GF-D8 (cell line): ENCODE data around the gene NDUFS6.
"Not testable (repeated sequence)": the region's sequence is repeated elsewhere in the genome, so short reads cannot be mapped to it uniquely, and the experiment has no call there.

Experiments used
- DNase-seq: peaks from one replicate; lab custom pipeline; 2025; lab: John Stamatoyannopoulos, UW

The NDUFS6 gene

DNA sequence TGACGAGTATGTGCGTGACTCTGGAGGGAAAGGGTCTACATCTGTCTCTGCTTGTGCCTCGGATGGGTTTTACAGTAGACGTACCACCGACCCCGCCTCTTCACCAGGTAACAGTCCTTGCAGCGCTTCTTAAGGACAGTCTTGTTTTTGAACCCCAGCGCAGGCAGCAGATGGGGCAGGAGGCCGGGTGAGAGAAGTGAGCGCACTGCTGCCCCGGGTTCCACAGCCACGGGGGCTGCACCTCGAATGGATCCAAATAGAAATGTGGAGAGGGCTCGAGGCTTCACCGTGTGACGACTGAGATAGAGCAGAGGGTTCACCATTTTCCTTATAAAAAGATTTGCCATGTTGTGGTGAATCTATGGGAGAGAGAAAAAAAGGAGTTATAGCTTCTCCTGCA, 2.6 kb upstream of the NDUFS6 start:
- DNase-seq: not testable (repeated sequence)

DNA sequence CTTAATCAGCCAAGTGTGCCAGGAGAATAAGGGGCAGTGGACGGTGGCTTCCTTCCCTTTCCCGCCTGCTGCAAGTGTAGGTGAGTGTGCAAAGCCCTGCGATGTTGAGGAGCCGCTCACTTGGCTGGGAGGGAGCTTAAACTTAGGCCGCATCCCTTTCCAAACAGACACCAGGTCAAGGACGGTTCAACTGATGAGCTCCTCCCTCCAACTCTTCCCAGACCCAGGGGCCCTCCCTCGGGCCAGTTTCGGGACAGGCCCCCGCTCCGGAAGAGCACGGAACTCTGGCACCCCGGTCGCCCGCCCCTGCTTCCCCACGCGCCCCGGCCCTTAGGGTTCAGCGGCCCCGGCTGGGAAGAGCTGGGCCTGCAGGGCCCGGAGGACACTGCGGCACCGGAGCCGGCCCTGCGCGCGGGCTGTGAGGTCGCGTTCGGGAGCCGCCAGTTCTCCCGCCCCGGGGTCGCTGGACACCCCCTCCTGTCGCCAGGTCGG, 2.1 kb upstream of the NDUFS6 start:
- peak; percentile 16 for DNase-seq

- DNase-seq: peak; percentile 69
Measured at GRCh38 chr5:1799602-1800471, 1.4 kb upstream of the NDUFS6 start, which contains the start of gene MRPL36. Gene MRPL36, minus strand, starts transcription at chr5:1799837. Its CDS starts 902 bp downstream, at chr5:1798935.

DNA sequence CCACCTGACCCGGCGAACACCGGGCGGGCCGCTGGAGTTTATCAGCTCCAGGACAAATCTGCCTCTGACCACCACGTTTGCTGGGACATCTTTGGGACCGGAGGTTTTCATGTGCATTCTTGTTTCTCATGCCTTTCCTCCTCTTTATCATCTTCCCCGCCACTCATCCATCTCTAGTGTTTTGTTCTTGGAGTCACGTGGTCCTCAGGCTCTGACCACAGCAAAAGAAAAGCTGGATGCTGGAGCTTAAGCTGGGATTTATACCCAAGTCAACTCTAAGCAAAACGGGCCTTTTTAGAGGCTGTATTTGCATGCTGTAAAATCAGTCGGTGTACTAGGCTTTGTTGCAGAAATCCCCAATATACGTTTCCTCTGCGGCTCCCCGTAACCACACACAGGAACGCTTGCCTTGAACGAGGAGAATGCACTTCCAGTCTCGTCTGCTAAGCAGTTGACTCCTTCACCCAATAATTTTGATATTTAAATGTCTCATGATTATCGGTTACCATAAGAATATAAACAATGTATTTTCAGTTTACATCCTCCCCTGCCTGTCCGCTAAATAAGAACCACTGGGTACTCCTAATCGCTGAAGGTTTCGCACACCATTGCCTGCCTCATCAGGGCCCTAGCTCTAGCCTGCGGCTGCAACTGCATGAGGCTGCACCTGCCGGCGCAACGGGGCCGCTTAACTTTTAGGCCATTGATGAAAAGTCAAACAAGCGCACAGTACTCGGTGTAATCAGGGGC, 560 bp upstream of the NDUFS6 start:
- DNase-seq: no peak

DNA sequence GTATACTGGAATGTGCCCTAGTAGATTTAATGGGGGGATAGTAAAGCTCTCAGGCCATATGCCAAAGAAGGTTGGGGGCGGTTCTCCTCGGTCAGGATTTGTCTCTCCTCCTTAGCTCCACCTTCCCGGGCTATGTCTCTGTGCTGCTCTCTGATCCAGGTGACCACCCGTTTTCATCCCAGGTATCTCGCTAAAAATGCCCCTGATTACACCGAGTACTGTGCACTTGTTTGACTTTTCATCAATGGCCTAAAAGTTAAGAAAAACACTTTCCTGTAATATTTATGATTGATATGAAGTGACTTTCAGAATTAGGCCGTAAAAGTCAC, 724 bp downstream of the NDUFS6 start:
- no peak for DNase-seq

DNA sequence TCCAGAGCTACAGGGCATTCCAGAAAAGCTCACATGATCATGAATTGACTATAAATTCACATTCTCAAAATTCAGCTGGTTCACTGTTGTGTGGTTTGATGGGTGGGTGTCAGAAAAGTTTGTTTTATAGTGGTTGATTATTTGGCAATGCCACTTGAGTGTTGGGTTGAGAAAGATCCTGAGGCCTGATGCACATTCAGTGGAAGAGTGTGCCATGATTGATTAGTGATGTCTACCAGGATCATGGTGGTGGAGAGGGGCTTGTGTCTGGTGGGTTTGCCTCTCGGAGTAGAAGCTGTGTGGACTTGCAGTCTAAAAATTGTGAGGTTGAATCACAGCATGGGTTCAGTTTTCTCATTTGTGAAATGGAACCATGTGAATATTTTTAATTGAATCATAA, 2.0 kb downstream of the NDUFS6 start:
- no peak for DNase-seq

DNA sequence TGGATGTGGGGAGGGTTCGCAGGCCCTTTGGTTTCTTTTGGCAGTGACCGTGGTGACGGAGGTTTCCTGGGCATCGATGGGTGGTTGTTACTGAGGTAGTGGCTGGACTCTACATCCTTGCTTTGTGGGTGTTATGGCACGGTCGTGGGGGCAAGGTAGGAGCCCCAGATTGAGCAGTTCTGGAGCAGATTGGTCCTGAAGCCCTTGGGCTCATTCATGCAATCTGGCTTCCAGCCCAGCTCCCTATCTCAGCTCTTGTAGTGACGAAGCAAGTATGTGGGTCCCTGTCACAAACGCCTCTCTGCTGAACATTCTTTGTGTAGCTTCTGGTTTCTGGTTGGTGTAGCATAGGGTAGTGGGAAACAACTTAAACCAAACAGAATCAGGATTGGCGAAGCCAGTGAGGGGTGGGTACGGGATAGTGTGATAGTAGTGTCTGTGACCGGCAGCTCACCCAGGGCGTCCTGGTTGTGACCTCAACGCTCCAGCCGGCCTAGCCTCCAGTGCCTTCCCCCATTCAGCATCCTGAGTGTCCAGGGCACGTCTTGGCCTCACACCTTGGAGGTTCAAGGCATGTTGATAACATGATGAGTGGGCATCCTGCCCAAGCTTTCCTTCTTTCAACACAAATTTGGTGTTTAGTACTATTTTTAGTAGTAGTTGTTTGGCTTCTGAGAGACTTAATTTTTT, 2.9 kb downstream of the NDUFS6 start:
- no peak for DNase-seq

GRCh38 chr5:1805326-1805725, 4.1 kb downstream of the NDUFS6 start:
- DNase-seq: no peak

GRCh38 chr5:1805736-1806135, 4.5 kb downstream of the NDUFS6 start:
- DNase-seq: no peak

DNA sequence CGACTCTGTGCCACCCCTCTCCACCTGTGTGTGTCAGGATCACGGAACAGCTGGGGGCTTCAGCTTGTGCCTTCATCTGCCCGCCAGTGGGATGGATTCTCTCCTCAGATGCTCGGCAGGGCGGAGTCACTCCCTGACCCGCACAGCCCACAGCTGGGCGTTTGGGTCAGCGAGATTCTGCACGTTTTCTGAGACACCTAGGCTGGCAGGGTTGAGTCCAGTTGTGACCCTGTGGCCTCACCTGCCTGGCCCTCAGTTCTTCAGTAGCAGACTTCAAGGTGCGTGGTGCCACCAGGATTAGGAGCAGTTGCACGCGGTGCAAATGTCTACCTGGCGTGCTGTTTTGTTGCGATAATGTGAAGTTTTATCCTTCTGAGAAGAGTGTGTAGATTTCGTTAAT, 5.0 kb downstream of the NDUFS6 start:
- DNase-seq: no peak

- no peak for DNase-seq
Measured at GRCh38 chr5:1806974-1807373, 5.8 kb downstream of the NDUFS6 start.

- no peak for DNase-seq
Measured at GRCh38 chr5:1807451-1808185, 6.4 kb downstream of the NDUFS6 start.

DNA sequence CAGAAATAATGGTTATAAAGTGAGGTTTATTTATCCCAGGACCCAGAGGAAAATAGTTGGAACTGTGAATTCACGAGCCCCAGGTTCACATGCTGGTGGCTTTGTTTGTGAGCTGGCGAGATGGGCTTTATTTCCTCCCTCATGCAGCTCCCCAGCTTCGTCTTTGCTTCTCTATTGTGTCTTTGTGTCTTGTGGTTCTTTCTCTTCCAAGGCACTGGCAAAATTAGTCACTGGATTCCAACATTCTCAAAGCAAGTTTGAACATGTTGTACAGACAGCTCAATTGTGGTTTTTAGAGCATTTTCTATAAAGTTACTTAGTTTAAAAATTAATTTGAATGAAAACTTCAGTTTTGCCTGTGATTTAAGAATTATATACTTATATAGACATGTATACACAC, 7.2 kb downstream of the NDUFS6 start:
- no peak for DNase-seq

DNA sequence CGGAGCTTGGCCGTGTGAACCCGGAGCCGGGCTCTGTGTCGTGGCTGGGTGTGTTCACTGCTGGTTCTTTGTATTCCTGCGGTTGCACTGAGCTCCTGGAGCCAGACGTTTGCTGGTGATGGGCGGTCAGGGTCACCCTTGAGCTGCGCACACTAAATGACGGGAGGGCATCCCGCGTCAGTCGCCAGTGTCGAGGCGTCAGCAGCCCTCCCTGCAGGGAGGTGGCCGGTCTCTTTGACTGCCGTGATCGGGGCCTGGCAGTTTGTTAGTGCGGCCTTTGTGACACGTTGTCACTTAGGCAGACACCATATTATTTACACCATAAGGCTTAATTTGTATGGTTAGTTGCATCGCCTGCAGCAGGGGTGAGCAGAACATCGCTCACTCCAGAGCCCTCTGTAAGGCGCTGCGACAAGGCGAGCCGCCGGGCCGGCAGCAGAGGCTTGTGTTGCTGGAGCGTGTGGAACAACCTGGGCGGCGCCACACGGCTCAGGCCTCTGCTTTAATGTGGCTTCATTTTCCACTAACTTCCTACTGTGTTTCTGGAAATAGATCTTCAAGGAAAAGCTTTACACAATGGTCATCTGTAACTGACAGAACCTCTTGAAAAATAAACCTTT, 8.3 kb downstream of the NDUFS6 start:
- no peak for DNase-seq

DNA sequence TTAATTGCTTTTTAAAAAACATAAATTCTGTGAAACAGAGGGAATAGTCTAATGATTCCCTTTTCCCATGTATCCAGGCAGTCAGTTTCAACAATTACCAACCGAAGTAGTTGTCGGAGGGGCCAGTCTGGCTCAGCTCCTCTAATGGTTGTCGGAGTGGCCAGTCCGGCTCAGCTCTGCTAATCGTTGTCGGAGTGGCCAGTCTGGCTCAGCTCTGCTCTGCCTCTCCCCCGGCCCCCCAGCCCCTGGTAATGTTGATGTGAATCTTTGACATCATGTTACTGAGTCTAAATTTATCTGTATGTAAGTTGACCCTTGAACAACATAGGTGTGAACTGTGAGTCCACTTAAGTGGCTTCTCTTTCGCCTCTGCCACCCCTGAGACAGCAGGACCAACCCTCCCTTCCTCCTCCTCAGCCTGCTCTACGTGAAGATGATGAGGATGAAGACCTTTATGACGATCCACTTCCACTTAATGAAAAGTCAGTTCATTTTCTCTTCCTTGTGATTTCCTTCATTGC, 9.4 kb downstream of the NDUFS6 start:
- DNase-seq: no peak

GRCh38 chr5:1814183-1815020, 13.2 kb downstream of the NDUFS6 start:
- DNase-seq: no peak

DNA sequence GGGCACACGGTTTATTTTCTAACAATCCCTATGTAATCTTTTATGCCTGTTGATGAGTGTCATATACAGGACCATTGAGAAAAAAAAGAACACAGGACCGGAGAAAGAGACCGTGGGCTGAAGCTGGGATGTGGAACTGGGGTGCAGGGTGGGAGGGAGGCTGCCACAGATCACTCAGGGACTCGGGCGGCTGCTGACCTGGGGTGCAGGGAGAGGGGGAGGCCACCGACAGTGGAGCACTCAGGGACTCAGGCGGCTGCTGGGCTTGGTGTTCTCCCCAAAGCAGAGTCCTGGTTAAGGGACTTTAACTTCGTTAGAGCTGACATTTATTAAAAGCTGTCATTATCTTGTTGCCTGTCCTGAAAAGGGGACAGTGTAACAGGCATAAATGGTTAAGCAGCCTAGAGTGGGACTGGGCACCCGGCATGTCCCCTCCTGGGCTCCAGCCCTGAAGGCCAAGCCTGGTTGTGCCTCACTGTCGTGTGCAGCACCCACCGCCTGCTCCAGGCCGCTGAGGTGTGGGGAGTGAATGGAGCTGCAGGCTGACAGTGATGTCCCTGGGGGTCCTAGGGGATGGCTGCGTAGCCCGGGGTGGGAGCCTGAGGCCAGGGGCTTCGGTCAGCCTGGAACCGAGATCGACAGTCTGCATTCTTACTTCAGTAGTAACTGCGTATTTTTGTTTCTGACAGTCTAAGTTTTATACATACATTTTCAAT, 14.0 kb downstream of the NDUFS6 start:
- DNase-seq: no peak

DNA sequence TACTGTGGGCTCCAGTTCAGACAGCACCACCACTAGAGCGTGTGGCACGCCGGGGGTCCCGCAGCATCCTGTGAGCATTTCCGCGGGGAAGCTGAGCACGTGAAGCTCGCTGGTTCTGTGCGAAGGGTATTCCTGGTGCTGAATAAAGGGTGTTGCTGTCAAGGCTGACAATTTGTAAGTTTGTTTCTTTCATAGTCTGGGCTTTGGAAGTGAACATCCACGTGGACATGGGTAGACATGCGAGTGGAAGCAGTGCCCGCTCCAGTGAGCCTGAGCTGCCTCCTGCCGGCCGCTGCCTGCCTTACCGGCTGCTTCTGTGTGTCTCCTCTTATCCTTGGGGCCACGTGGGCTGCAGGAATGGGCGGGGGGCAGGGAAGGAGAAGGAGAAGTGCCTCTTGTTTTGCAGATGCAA, 14.7 kb downstream of the NDUFS6 start:
- DNase-seq: no peak

DNA sequence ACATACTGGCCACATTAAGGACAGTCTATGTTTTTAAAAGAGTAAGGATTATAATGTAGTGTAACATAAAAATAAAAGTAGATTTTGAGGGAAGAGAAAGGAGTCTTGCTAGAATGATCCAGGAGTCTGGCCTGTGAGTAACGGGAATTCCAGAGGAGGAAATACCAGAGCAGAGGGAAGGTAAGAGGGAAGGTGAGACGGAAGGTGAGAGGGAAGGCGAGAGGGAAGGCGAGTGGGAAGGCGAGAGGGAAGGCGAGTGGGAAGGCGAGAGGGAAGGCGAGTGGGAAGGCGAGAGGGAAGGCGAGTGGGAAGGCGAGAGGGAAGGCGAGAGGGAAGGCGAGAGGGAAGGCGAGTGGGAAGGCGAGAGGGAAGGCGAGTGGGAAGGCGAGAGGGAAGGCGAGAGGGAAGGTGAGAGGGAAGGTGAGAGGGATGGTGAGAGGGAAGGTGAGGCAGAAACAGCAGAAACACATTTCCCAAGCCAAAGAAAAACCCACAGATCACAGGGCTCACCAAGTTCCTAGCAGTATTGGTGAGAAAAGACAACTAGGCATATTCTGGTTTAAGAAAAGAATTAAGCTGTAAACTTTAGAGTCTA, 15.4 kb downstream of the NDUFS6 start:
- DNase-seq: not testable (repeated sequence)
